ENCODE results near the gene TKTL2.

GRCh38 chr4:163489929-163490328, 16.4 kb upstream of the TKTL2 start:
- TF ChIP-seq EZH2phosphoT487 (IDR thresholded peaks at IDR 0.05; ENCODE audit: borderline replicate concordance, low read depth, low read length) (no peak), CTCF (conservative IDR thresholded peaks at IDR 0.05; ENCODE audit: low read length) (no peak)

Measured in OCI-LY7 (cell line).